Stimulated activated CD4-positive, alpha-beta T cell treated with anti-CD3 and anti-CD28 coated beads, Interleukin-1b, Interleukin-23, amount 100 ng/mL, for 1 hour (primary cell): ENCODE measurements around the gene TEX2.

Source experiments
- DNase-seq, 2 donors: peaks; one replicate each; pipeline ENCODE4 v3.0.0-alpha.2; 2020; ENCODE audit warnings: low read depth in 2 of 2

TEX2 gene, protein sequence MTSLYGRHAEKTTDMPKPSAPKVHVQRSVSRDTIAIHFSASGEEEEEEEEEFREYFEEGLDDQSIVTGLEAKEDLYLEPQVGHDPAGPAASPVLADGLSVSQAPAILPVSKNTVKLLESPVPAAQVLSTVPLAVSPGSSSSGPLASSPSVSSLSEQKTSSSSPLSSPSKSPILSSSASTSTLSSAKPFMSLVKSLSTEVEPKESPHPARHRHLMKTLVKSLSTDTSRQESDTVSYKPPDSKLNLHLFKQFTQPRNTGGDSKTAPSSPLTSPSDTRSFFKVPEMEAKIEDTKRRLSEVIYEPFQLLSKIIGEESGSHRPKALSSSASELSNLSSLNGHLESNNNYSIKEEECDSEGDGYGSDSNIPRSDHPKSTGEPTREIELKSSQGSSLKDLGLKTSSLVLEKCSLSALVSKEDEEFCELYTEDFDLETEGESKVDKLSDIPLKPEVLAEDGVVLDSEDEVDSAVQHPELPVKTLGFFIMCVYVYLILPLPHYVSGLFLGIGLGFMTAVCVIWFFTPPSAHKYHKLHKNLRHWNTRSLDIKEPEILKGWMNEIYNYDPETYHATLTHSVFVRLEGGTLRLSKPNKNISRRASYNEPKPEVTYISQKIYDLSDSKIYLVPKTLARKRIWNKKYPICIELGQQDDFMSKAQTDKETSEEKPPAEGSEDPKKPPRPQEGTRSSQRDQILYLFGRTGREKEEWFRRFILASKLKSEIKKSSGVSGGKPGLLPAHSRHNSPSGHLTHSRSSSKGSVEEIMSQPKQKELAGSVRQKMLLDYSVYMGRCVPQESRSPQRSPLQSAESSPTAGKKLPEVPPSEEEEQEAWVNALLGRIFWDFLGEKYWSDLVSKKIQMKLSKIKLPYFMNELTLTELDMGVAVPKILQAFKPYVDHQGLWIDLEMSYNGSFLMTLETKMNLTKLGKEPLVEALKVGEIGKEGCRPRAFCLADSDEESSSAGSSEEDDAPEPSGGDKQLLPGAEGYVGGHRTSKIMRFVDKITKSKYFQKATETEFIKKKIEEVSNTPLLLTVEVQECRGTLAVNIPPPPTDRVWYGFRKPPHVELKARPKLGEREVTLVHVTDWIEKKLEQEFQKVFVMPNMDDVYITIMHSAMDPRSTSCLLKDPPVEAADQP

DNA sequence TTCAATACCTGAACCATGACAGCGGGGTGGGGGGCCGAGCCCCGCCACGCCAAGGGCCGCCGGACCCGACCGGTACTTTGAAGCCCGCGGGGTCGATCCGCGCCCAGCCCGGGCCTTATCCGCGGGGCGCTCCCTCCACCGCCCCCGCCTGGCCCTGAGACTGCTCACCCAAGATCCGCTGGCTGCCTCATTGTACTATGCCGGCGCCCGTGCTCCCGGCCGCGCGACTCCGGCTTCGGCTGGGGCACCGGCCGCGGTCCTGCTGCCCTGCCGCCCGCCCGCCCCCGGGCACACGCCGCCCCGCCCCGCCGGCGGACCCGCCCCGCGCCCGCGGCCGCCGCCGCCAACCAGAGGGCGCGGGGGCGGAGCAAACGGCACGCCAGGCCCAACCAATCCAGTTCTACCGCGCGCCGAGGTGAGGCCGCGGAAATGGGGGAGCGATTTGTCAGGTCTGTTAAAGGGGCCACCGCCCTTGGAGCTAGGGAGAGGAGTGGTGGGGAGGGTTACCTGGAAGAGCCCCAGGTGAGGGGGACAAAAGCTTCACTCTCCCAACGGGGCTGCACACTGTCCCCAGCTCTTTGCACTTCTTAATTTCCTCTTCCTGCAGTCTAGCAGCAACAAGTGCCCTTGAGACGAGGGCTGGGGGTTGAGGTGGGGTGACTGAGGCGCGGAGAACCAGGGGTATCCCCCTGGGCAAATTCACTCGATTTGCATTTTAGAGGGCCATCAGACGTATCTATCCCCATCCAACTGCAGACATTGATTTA lies at the start of gene TEX2:
Gene TEX2 (minus strand): TSS at position 261 of the 767 bp plus-strand sequence. CDS start 49,043 bp downstream, outside the sequence.
- DNase-seq: peak; percentile 63 to 82

DNA sequence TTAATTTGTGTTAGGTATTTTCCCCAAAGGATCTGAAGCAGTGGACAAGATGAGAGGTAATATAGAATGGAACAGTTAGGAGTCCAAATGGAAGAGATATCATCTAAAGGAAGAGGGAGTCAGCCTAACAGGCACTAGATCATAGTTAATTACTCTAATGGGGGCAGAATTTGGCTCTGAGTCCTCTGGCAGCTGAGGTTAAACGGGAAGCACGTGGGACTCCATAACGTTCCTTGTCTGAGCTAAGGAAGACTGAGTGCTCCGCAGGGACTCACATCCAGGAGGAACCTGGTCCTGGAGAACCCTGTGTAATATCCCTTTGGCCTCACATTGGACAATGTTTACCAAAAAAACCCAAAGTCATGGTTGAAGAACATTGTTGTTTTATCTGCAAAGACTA lies 46.6 kb upstream of the TEX2 start:
- no peak for DNase-seq

DNA sequence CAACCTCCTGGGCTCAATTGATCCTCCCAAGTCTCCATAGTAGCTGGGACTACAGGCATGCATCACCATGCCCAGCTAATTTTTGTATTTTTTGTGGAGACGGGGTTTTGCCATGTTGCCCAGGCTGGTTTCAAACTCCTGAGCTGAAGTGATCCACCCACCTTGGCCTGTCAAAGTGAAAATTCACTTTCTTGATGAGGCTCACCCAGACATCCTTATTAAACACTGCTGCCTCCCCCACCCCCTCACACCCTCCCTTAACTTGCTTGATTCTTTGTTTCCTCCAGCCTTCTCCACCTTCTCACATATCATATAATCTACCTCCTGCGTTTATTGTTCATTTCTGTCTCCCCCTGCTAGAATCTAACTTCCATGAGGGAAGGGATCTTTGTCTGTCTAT lies 46.0 kb upstream of the TEX2 start:
- no peak for DNase-seq

DNA sequence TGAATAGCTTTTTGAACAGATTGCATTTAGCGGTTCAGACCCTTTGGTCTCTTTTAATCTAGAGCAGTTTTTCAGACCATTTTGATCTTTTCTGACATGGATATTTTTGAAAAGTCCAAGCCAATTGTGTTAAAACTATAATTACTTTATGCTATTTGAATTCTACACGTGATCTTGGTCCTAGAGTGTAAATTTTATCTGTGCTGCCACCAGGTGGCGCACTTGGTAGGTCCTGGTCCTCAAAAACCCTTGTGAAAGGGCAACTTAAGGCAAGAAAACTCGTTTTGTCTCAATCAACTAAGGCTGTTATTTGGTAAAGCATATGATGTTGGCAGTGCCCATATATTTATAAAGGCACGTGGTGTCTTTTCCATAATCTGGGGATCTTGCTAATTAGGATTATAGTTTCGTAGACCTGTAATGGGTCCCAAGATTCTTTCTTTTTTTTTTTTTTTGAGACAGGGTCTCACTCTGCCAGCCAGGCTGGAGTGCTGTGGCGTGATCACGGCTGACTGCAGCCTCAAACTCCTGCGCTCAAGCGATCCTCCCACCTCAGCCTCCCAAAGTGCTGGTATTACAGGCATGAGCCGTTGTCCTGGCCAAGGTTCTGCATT lies 43.9 kb upstream of the TEX2 start:
- DNase-seq: peak; percentile 16 to 48

DNA sequence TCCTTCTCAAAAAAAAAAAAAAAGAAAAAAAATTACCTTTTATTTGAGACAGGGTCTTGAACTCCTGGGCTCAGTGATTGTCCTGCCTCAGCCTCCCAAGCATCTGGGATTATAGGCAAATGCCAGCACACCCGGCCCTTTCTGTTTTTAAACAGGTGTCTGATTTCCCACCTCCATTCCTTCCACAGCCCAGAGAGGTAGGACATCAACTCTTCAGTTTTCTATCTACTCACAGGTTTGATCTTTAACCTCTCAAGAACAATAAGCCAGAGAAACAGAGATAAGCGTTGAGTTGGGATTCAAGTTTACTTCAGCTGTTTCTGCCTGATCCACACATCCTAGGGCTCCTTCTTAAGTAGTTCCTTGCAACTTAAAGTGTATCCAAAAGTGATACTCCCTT lies 41.5 kb upstream of the TEX2 start:
- no peak for DNase-seq

DNA sequence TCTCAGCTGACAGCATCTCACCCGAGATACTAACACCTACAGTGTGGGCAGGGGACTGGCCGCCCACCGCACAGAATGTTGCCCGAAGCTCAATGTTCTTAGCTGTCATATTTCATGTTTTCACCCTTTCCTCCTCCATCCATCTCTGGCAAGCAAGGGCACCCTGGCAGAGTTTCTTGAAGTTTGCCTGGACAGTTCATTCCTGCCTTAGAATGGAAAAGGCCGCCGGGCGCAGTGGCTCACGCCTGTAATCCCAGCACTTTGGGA lies 37.6 kb upstream of the TEX2 start:
- DNase-seq: no peak

DNA sequence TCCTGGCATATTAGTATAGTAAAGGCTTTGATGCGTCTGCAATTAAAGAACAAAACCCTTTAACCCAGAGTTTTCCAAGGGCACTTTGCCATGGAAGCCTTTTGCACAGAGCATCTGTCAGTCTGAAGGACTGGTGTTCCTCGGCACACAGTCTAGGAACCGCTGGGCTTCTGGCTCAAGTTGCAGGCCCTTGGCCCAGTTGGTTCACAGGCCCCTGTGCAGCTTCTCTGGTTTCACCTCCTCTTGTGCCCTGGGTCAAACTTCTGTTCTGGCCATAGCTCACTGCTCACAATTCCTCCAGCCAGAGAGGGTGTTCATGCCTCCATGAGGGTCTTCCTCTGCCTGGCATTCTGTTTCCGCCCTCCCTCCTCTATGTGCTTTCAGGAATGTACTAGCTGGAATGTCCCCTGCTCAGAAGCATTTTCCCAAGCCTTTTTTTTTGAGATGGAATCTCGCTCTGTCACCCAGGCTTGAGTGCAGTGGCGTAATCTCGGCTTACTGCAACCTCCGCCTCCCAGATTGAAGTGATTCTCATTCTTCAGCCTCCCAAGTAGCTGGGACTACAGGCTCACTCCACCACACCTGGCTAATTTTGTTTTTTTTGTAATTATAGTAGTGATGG lies 34.5 kb upstream of the TEX2 start:
- no peak for DNase-seq

DNA sequence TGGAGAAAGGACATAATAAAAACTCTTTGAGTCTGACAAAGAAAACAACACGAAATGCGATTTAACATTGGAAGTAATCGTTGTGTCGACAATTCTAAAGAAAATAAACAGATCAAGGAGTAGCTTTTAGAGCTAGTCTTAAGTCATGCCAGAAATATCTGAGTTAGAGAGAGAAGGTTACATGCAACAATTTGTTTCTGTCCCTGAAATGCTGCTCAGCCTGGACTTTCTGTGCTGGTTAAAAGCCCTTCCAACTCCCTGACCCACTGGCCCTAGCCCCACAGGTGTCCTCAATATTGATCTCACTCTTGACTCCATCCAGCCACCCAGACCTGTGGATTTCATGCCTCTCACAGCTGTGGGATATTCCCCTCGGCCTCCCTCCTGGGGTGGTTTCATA lies 33.2 kb upstream of the TEX2 start:
- DNase-seq: no peak

DNA sequence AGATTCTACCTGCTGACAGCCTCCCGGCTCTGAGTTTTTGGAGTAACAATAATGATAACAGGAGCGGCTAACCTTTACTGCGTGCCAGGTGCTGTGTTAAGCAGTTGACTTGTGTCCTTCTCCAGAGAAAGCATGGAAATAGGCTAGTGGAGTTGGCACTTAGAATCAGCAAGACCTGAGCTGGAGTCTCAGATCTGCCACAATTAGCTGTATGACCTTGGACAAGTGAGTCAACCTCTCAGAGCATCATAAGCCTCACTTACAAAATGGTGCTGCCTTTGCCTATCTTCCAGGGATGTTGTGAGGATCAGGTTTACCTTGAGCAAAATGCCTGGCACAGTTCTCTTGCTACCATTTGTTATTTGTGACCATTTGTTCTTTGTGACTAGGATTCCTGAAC lies 32.1 kb upstream of the TEX2 start:
- no peak for DNase-seq

DNA sequence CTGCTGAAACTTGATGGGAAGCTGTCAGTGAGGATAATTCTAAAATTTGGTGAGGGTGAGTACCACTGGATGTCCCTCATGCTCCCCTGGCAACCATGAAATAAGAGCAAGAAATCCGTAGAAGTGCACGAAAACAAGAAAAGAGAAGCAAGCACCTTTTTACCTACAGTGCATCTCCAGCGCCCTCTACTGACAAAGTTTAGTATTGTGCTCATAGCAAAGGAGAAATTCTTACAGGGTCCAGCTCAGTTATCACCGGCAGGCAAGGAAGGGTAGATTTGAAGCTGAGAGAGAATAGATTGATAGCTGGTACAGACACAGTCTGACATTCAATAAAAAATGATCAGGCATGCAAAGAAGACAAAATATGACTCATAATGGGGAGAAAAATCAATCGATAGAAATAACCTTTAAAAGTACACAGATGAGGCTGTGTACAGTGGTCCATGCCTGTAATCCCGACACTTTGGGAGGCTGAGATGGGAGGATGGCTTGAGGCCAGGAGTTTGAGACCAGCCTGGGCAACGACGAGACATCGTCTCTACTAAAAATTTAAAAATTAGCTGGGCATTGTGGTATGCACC lies 28.3 kb upstream of the TEX2 start:
- DNase-seq: no peak

DNA sequence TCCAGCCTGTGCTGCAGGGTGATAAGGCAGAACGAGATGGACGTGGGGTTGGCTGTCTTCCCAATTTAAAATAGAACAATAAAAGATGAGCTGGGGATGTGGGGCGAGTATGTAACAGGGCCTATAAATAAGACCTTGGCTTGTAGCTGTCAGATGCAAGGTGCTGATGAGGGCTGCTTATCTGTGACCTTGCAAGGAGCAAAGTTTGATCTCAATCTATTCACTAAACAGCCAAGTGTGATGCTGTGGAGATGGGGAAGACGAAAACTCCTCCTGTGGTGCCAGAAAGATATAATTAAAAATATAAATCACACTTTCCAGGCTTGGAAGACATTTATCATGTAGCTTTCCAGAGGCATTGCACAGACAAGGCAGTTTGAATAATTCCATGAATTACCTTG lies 26.7 kb upstream of the TEX2 start:
- no peak for DNase-seq

DNA sequence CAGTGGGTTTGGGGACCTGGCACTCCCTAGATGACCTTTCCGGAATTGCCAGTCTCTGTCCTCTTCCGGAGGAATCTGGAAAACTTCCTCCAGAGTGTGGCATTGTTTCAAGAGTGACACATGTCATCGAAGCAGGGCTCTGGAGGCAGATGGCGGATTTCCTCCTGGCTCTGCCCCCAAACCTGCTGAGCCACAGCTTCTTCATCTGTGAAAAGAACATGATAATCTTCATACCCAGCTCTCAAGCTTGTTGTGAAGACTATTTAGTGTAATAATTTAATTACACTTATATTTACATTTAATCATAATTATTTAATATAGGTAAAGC lies 19.7 kb upstream of the TEX2 start:
- no peak for DNase-seq

DNA sequence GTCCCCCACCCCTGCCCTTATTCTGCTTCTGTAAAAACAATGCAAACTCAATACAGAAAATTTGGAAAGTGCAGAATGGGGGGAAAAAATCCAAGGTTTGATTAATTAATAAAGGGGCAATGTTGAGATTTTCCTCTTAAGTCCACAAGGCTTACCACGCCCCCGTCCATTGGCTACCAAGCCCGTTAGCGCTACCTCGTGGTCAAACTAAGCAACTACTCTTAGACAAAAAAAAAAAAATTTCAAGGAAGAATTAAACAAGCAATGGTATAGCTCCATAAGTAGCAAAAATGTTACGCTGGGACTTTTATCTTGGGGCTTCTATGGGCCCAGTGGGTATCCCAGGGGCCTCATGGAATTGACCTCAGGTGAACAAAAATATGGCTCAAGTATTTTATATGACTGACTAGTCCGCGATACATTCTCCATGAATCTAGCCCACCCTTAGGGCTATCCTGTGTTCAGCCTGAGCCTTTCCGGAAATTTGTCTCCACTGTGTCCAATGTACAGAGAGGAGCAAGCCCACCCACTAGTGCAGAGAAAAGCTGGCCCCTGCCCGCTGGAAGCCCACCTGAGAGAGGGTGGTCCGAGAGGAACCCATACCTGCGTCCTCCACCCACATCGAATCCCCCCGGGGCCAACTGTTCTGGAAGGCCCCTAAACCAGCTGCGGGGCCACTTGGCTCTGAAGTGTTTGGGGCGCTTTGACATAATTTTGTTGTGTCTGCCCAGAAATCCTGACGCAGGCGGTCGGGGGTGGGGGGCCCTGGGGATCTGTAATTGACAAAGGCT lies 19.1 kb upstream of the TEX2 start:
- DNase-seq: no peak

DNA sequence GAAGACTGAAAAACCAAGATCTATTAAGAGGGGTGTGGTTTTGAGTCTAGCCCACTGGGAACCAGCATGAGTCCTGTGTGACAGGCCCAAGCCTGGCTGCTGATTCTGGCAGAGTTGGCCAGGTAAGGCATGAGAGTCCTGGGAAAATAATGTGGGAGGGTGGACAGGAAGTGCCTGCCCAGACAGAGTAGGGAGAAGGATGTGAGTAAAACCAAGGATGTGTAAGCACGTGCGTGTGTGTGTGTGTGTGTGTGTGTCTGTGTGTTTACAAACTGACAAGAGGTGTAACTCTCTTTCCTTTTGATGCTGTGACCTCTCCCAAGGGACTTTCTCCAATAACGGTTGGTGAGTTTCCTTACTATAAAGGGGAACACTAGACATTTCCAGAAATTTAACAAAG lies 15.6 kb upstream of the TEX2 start:
- DNase-seq: no peak

DNA sequence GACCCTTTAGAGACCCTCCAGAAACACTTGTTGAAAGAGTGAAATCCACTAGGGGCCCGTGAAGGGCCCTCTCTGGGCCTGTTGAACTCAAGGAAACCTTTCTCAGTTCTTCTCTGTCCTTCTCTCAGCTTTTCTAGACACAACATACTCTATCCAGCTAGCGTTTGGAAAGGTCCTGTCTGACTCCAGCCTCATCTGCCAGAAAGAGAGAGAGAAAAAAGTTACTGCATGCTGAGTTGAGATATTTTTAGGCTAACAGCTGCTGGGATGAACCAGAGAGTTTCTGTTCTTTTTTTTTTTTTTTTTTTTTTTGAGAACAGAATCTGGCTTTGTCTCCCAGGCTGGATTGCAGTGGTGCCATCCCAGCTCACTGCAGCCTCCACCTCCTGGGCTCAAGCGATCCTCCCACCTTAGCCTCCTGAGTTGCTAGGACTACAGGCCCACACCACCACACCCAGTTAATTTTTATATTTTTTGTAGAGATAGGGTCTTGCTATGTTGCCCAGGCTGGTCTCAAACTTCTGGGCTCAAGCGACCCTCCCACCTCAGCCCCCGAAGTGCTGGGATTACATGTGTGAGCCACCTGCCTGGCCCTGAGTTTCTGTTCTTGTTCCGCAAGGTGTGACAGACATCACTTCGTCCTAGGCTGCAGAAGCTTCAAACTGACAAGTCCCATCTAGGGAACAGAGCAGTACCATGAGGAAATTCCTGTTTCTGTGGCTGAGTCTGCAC lies 14.9 kb upstream of the TEX2 start:
- no peak for DNase-seq

DNA sequence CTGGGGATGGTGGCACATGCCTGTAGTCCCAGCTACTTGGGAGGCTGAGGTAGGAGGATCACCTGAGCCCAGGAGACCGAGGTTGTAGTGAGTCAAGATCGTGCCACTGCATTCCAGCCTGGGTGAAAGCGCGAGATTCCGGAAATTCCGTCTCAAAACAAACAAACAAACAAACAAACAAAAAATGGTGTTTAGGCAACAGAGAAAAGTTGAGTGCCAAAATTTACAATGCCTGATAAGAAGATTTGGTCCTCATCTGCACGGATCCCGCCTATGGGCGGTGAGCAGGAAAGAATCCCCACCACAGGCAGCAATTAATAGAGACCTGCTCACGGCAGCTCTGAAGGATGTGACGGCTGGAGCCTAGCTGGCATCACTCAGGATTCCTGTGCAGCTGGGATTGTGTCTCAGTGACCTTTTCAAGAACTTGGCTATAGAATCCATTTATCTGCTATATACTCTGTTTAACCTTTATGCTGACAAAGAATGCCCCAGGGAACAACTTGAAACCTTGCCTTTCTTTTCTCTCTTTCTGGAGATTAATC lies 14.0 kb upstream of the TEX2 start:
- DNase-seq: no peak

DNA sequence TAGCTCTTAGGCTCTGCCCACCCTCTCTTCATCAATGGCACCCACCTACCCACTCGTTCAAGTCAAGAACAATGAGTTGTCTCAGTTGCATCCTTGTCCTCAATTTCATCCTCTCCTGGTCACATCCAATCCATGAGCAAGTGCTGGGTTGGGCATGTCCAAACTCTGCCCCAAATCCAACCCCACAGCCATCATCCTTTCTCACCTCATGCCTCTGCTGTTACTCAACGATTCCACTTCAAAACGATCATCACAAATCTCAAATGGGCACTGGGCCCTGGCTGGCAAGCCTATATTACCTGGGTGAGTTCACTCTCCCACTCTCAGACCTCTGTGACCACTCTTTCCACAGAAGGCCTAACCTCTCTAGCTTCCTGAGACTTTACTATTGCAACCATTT lies 12.0 kb upstream of the TEX2 start:
- DNase-seq: no peak

DNA sequence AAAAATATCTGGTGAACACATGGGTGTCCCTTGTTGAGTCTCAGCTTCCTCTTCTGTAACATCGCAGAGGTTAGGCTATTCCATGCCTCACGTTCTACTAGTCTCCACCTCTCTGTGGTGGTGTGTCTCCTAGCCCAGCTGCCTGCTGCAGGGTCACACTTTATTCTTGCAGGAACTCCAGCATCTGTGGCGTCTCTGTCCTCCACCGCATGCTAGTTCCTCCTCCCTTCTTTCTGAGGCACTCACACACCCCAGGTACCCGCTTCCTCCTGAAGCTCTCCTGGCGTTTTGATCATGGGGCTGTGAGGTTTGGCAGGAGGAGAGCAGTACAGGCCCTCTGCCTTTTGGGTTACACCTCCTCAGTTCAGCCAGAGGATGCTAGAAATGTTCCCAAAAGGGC lies 9.9 kb upstream of the TEX2 start:
- no peak for DNase-seq

DNA sequence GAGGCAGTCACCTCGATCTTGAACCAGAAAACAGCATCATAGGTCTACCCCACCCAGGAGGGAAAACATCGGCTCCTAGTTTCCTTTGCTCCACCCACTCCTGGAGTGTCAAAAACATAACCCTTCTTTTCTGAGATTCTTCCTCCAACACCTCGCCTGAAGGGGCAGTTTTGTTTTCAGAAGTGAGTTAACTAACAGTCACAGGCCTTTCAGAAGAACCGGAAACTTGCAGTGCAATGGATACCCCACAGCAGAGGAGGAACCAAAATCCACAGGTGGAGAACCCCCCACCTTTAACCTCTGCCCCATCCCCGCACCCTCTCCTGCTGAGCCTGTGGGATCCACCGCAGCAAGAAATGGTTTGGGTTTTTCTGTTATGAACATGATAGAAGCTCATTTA lies 7.8 kb upstream of the TEX2 start:
- DNase-seq: no peak
